NCI-H2196 treated with DMSO at 0.1 percent for 48 hours (cell line): ENCODE measurements around the gene MRPS27.
"Not testable (repeated sequence)": the region's sequence is repeated elsewhere in the genome, so short reads cannot be mapped to it uniquely, and the experiment has no call there.

ENCODE experiments used
- DNase-seq: peaks from one replicate; lab custom pipeline; 2025; ENCODE audit not compliant: unreplicated experiment; lab: John Stamatoyannopoulos, UW

Gene MRPS27

GRCh38 chr5:72177538-72177937 is 142.5 kb downstream of the MRPS27 start:
- no peak for DNase-seq

GRCh38 chr5:72172786-72173185 is 147.3 kb downstream of the MRPS27 start:
- no peak for DNase-seq

- DNase-seq, result no peak
These were observed 148.4 kb downstream of the MRPS27 start for GRCh38 chr5:72171667-72172066.

- DNase-seq, result not testable (repeated sequence)
These were observed 148.9 kb downstream of the MRPS27 start for GRCh38 chr5:72171181-72171580.

GRCh38 chr5:72170101-72170500 is 149.9 kb downstream of the MRPS27 start:
- no peak for DNase-seq
